Omental fat pad (tissue), 4 donors: ENCODE results near the gene PLS3. TPM values are rescaled to one million over a fixed set of nuclear protein-coding genes. Genes with fewer than 3 reads are reported as not detected.

ENCODE experiments used
- ATAC-seq: fragments of 150-250 bp; one replicate; pipeline ENCODE4 v1.9.1; 2016; ENCODE audit warnings: mild to moderate bottlenecking, moderate library complexity; ENCODE audit not compliant: low FRiP score
- DNase-seq: peaks from one replicate; pipeline ENCODE4 v3.0.0-alpha.2; 2019; ENCODE audit warnings: low spot score
- CTCF ChIP-seq, 3 donors: fragments of 450-650 bp; IDR thresholded peaks; one replicate each; pipeline ENCODE4 v1.5.1; 2016 to 2017; ENCODE audit warnings: antibody characterized with exemption in 3 of 3, mild to moderate bottlenecking in 3 of 3, moderate library complexity in 2 of 3
- total RNA-seq, 4 donors: library from RNA; depleted of rRNA; stranded (reverse); fragments of >200 nt; gene quantifications; one replicate each; pipeline ENCODE4 v1.1.0, GENCODE V29; 2016

The PLS3 gene
- total RNA-seq, 4 donors from 2014 or later = 60.6 to 96.5 (median 63.0) TPM

DNA sequence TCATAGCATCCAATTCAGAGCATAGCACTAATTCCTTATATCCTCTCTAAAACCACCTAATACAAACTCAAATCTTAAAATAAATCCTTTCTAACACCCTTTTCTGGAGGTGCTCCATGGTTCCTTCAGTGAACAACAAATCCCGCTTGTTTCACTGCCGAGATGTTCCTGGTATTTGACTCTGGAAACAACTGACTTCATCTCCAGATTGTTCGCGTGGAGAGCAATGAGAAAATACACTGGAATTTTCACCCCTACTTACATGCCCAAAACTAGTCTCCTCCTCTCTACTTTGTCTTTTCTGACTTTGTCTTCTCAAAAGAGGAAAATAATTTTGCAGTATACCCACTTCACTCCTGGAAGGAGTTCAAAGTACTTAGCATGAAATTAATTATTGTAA is 129.0 kb downstream of the PLS3 start:
- no peak for TF ChIP-seq CTCF (IDR thresholded peaks at IDR 0.05)
- peak; percentile 37 for ATAC-seq
- DNase-seq = no peak

DNA sequence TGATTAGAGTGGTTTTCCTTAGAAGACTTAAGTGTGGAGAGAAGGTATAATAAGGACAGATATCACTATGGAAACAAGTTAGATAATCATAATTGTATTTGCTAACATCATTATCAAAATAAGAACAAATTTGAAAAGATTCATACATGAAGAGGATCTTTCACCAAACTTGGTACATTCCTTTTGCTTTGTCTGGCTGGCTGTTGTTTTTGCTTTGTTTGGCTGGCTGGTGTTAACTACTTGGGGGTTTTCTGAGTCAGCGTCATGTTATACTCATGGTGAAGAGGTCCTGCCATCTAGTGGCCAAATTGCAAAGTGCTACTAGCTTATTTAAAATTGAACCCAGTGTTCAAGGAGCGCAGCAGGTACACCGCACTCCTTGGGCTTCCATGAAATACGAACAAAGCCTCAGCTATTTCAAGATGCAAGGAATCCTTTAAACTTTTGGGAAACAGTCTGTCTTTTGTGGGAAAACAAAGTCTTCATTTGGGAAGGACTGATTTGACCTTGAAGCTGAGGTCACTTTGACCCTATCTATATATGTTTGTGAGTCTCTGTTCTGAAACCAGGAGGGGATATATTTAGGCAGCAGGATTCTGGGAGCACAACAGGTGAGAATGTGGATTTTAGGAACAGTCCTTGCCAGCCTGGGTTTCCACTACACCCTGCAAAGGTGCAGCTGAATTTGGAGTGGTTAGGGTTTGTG is 129.7 kb downstream of the PLS3 start:
- ATAC-seq = peak; percentile 77

DNA sequence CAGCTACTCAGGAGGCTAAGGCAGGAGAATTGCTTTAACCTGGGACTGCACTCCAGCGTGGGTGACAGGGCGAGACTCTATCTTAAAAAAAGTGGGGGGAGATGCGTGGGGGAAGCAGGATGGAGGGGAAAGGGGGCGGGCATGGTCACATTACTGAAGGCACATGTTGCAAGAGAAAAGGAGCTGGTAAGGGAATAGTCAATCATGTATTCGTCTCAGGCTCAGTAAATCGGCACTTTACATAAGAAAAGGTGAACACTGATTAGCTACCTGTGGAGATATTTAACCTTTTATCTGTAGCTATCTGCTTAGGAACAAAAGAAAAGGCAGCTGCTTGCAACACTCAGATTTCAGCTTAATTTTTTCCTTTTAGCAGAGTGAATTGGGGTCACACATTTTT is 132.5 kb downstream of the PLS3 start:
- DNase-seq = no peak
- no peak for TF ChIP-seq CTCF (IDR thresholded peaks at IDR 0.05)
- no peak for ATAC-seq

More for the DNA sequence above, 129.7 kb downstream of the PLS3 start:
- TF ChIP-seq CTCF (IDR thresholded peaks at IDR 0.05) = peak in 1 of 3 donors; percentile 38
- DNase-seq = peak; percentile 37

- ATAC-seq (no peak), DNase-seq (no peak)
- TF ChIP-seq CTCF (IDR thresholded peaks at IDR 0.05) = no peak
Observed at GRCh38 chrX:115694028-115694427, 133.1 kb downstream of the PLS3 start.

DNA sequence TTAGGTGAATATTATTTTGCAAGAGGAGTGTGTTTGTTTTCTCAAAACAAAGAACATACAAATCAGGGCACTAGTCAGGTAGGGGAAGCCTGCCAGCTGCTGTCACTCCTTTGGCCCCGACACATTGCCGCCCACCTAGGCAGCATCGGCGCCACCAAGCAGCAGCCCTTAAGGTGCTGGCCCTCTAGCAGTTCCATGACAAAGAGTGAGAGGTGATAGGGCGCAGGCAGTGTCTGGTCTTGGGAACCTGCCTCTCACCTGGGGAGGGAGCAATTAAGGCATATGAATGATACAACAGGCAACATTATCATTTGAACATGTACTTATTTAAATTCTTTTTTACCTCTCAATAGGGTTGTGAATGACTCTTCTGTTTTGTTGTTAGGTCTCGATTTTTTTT is 135.1 kb downstream of the PLS3 start:
- DNase-seq = no peak
- ATAC-seq = no peak
- no peak for TF ChIP-seq CTCF (IDR thresholded peaks at IDR 0.05)

DNA sequence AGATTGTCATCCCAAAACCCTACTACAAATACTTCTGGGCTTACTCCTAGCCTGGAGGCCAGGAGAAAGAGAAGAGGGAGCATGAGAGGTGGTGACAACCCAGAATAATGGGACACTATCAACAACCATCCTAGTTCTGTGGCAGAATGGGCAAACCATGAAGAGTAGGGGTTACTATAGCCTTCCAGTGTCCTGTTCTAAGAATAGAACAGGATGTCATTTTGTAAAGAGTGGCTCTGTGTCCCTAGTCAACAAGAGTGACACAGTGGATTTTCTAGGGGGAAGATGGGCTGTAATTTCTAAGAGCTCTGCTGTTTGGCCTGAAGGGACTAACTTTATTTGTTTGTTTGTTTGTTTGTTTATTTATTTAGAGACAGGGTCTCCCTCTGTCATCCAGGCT is 136.0 kb downstream of the PLS3 start:
- DNase-seq (no peak), ATAC-seq (no peak)
- TF ChIP-seq CTCF (IDR thresholded peaks at IDR 0.05) = no peak

DNA sequence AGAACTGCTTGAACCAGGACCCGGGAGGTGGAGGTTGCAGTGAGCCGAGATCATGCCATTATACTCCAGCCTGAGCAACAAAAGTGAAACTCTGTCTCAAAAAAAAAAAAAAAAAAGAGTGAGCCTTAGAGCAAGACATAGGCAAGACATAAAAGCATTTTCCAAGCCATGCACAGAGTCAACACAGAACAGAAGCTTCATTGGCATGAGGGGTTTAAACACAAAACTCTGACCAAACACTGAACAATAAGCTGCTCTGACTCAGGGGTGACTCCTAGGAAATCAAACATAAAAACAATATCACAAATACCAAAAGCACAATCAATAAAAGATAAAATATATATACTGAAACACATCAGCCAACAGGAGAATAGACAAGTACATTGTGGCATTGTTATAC is 136.8 kb downstream of the PLS3 start:
- ATAC-seq (no peak), DNase-seq (no peak)
- no peak for TF ChIP-seq CTCF (IDR thresholded peaks at IDR 0.05)
